Motor neuron (in vitro differentiated cells): ENCODE measurements around the gene CHRM4. TPM values are rescaled to one million over a fixed set of nuclear protein-coding genes. Genes with fewer than 3 reads are reported as not detected.

Source experiments
- ATAC-seq, 8 experiments: fragments of 200-7000 bp; cut with Tn5 transposase; replicated peaks in 6 of 8; 2 replicates each; pipeline ENCODE4 v1.8.0; 2021; ENCODE audit warnings: mild to moderate bottlenecking in 8 of 8, moderate library complexity in 8 of 8
- H3K27ac ChIP-seq, 2 donors: fragments of 250-450 bp; sonication (Bioruptor Pico); 2 replicates each; pipeline ENCODE4 v1.9.0; 2021; ENCODE audit warnings: antibody characterized with exemption in 2 of 2, mild to moderate bottlenecking in 2 of 2, moderate library complexity in 1 of 2
- H3K4me1 ChIP-seq, 2 donors: fragments of 250-450 bp; sonication (Bioruptor Pico); replicated peaks in 1 of 2; 2 replicates each; pipeline ENCODE4 v1.6.1; 2021; ENCODE audit warnings: antibody characterized with exemption in 2 of 2, mild to moderate bottlenecking in 2 of 2, moderate library complexity in 1 of 2
- H3K4me3 ChIP-seq, 5 donors: fragments of 250-450 bp; sonication (Bioruptor Pico); 2 replicates each; pipeline ENCODE4 v1.9.0; 2021; ENCODE audit warnings: antibody characterized with exemption in 5 of 5, mild to moderate bottlenecking in 5 of 5, moderate library complexity in 4 of 5
- WGBS, 10 experiments: fragments of 450-650 bp; shearing (Covaris generic); methylation state at CpG; one replicate each; pipeline ENCODE4 v1.0.0; 2022; 5-methylcytosine and 5-hydroxymethylcytosine counted together
- in situ Hi-C, 9 experiments: fragments of 400-800 bp; cut with MboI; loops; one replicate each; pipeline ENCODE4 v1.15.0; 2021; ENCODE audit warnings: low sequenced_read_pairs in 9 of 9, low pct_unique_long_range_greater_than_20kb in 2 of 9; ENCODE audit not compliant: unreplicated experiment in 9 of 9
- total RNA-seq, 8 experiments: library from RNA; unstranded; fragments of 300-600 nt; gene quantifications; 2 replicates each; pipeline versions ENCODE4 v1.2.3 to v1.2.4, GENCODE V29; 2022

CHRM4 gene
- total RNA-seq, 8 experiments from 2014 or later, result 0.76 to 3.8 (median 1.5) TPM

DNA sequence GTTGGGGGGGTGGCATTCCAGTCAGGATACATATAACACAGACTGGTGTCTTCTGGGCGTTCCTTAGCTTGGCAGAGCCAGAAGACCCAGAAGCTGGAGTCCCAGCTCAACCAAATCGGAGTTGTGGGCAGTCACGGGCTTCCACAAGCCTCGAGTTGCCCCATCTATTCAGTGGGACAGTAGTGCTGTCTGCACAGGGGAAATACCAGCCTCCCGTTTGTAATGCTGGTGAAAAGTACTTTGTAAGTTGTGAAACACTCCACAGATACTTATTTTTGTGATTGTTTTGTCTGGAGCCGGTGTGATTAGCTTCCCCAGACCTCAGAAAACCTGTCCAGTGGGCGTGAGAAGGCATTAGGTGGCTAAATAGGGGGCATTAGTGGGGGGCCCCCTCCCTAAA is 30.7 kb downstream of the CHRM4 start:
- no peak for ATAC-seq
- in situ Hi-C loops, result no loop called here
- Histone ChIP-seq H3K27ac (peak overlapping the region in 1 of 2 donors; percentile 64), H3K4me3 (no peak overlapping the region), H3K4me1 (peaks cover 34 to 39% of the 10 kb centered on the region in 2 donors)
- 53 to 86% (median 80%) methylated on average over 1 to 4 of the region's 7 CpGs; no CpG with 5 or more reads in 4 of the 10 experiments for WGBS, 10 experiments

- 0 to 100% (median 70%) methylated on average over 1 of the region's 1 CpG; no CpG with 5 or more reads in 5 of the 10 experiments for WGBS, 10 experiments
- peaks cover 34 to 35% of the 10 kb centered on the region in 2 donors for H3K4me1 ChIP-seq
- H3K4me3 ChIP-seq, result no peak overlapping the region
- in situ Hi-C loops, result no loop called here
- no peak for ATAC-seq
- H3K27ac ChIP-seq, result no peak overlapping the region
Measured at GRCh38 chr11:46359953-46360352, 31.6 kb downstream of the CHRM4 start.

GRCh38 chr11:46357483-46357936 is 34.1 kb downstream of the CHRM4 start:
- peaks cover 18 to 27% of the 10 kb centered on the region in 2 donors for H3K4me1 ChIP-seq

DNA sequence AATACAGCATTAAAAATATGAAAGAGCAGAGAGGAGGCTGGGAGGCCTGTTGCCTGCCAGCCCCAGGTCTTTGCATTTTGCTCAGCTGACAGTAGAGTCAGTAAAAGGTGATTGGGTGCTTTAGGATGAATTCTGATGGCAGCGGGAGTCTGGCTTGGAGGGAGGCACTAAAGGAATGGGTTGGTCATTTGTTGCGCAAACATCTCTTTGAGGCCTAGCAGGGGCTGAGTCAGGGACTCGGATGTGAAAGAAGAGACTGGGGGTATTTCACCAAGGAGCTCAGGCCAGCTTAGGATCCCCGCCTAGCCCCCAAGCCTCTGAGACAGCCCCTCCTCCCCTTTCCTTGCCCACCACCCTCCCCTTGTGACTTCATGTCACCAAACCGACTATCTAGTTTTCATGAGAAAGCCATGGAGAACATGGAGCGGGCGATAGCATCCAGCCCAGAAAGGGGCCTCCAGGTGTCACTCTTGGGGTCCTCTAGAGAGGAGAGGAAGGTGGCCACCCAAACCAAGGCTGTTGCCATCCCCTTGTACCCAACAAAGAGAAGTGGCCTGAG is 34.6 kb downstream of the CHRM4 start:
- ATAC-seq, result peak in 4 of 8 experiments; percentile 9 to 29 (median 12)
- Histone ChIP-seq H3K4me3 (no peak overlapping the region), H3K4me1 (peaks cover 14 to 22% of the 10 kb centered on the region in 2 donors), H3K27ac (no peak overlapping the region)
- 44 to 100% (median 69%) methylated on average over 1 to 4 of the region's 7 CpGs; no CpG with 5 or more reads in 4 of the 10 experiments for WGBS, 10 experiments
- in situ Hi-C loops, result no loop called here

More at GRCh38 chr11:46357483-46357936, 34.1 kb downstream of the CHRM4 start:
- in situ Hi-C loops, result no loop called here
- ATAC-seq, result no peak
- H3K4me3 ChIP-seq, result no peak overlapping the region
- no peak overlapping the region for H3K27ac ChIP-seq
- 60 to 100% (median 84%) methylated on average over 1 to 6 of the region's 11 CpGs; no CpG with 5 or more reads in 6 of the 10 experiments for WGBS, 10 experiments

DNA sequence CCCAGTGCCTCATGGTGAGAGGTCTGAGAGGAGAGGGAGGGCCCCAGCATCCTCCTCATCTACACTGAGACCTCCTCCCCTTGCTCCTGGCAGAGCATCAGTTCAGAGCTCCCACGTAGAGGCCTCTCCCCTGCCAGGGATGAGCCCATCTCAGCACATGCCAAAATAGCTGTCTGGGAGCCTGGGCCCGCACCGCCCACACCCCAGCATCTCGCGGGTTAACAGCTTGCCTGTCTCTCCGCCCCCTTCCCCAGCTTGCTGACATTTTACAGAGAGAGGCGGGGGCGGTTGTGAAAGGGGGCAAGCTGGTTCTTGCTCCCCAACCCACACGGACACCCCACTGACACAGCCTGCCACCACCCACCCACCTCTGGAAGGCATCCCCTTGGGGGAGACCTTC is 37.9 kb downstream of the CHRM4 start:
- Histone ChIP-seq H3K27ac (no peak overlapping the region), H3K4me3 (no peak overlapping the region), H3K4me1 (peaks cover 7 to 20% of the 10 kb centered on the region in 2 donors)
- WGBS, 10 experiments, result 20 to 40% methylated on average over 1 to 2 of the region's 9 CpGs; no CpG with 5 or more reads in 8 of the 10 experiments
- in situ Hi-C loops, result no loop called here
- peak in 2 of 8 experiments; percentile 9 to 10 for ATAC-seq

DNA sequence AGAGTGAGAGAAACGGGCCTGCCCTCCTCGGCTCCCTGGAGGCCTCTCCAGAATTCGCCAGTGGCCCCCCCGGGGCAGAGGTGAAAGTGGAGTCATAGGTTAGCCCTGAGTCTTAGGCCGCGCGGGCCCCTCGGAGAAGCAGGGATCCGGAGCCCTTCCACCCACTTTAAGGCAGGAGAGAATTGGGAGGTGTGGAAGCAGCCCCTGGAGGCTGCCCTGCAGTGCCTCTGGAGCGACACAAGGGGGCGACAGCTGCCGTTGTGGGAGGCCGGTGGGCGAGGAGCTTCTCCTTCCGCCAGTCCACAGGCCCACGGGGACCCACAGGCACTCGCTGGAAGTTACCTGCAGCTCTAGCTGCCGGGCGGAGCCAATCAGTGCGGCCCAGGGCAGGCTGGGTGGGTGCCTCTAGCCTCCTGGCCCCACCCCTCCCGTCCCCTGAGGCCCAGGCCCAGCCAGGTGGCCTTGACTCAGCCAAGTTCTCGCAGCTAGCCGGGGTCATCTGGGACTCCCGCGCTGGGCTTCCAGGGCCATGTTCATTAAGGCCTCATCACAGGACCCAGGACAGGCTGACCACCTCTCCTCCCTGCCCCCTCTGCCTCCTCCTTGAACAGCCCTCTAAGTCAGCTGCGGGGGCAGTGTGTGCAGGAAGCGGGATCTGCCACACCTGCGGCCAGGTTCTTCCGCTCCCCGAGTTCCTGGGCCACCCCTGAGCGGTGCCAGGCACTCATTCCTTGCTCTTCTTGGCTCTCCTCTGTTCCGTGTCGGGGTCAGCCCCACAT is 39.3 kb downstream of the CHRM4 start:
- H3K4me1 ChIP-seq, result peaks cover 12 to 26% of the 10 kb centered on the region in 2 donors

GRCh38 chr11:46351606-46352005 is 40.0 kb downstream of the CHRM4 start:
- H3K4me1 ChIP-seq, result peaks cover 10 to 24% of the 10 kb centered on the region in 2 donors
- in situ Hi-C loops, result no loop called here
- WGBS, 10 experiments, result 92% methylated on average over 2 of the region's 5 CpGs; no CpG with 5 or more reads in 9 of the 10 experiments
- H3K27ac ChIP-seq, result no peak overlapping the region
- no peak overlapping the region for H3K4me3 ChIP-seq
- ATAC-seq, result no peak

More for the DNA sequence above, 39.3 kb downstream of the CHRM4 start:
- in situ Hi-C loops, result no loop called here
- ATAC-seq, result peak; percentile 4 to 70 (median 32)
- WGBS, 10 experiments, result 10 to 83% (median 35%) methylated on average over 1 to 9 of the region's 33 CpGs; no CpG with 5 or more reads in 6 of the 10 experiments
- Histone ChIP-seq H3K4me3 (peak overlapping the region in 4 of 5 donors; percentile 6 to 12 (median 7)), H3K27ac (no peak overlapping the region)

DNA sequence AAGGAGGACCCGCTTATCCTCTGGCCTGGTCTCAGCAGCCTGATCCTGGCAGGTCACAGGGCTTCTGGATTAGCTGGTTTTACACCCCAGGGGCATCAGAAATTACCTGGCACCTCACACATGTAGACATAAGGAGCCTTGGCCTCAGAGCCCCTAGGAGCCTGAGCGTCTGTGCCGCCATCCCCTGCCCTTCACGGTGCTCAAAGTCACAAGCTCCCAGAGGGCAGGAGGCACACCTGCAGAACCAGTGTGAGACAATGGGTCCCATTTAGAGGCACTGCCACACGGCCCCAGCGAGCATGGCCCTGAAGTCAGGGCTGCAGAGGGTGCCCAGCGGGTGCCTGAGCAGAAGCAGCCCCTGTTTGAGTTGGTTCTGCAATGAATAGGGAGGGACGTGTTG is 40.4 kb downstream of the CHRM4 start:
- Histone ChIP-seq H3K4me1 (peaks cover 10 to 23% of the 10 kb centered on the region in 2 donors), H3K27ac (no peak overlapping the region), H3K4me3 (no peak overlapping the region)
- in situ Hi-C loops, result no loop called here
- no peak for ATAC-seq
- 86 to 100% (median 86%) methylated on average over 2 to 3 of the region's 8 CpGs; no CpG with 5 or more reads in 7 of the 10 experiments for WGBS, 10 experiments

DNA sequence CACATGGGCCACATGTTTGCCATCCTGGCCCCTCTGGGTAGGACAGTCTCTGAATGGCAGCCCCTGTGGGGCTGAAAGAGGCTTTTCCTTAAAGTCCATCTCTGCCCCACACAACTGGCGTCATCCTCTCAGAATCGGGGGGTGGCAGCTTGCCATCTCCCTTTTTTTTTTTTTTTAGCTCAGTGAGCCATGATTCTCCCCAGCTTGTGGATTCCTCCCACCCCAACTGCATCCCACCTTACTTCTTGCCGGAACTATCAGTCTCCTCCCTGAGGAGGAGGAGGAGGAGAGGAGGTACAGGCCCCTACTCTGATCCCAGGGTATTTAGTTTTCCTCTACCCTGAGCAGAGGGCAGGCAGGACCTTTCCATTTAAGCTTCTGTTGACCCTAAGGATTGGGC is 40.9 kb downstream of the CHRM4 start:
- in situ Hi-C loops, result no loop called here
- ATAC-seq, result no peak
- Histone ChIP-seq H3K27ac (no peak overlapping the region), H3K4me1 (peaks cover 10 to 23% of the 10 kb centered on the region in 2 donors), H3K4me3 (no peak overlapping the region)
- 80 to 100% (median 100%) methylated on average over 1 to 3 of the region's 3 CpGs; no CpG with 5 or more reads in 4 of the 10 experiments for WGBS, 10 experiments

- in situ Hi-C loops, result no loop called here
- H3K4me1 ChIP-seq, result peaks cover 10 to 26% of the 10 kb centered on the region in 2 donors
Measured at GRCh38 chr11:46348566-46349401, 42.8 kb downstream of the CHRM4 start.

GRCh38 chr11:46347637-46348311 is 43.8 kb downstream of the CHRM4 start:
- in situ Hi-C loops, result no loop called here
- no peak overlapping the region for H3K27ac ChIP-seq
- H3K4me1 ChIP-seq, result peaks cover 10 to 26% of the 10 kb centered on the region in 2 donors
- ATAC-seq, result peak in 6 of 8 experiments; percentile 0 to 10 (median 2)
- H3K4me3 ChIP-seq, result peak overlapping the region; percentile 56 to 76 (median 61)
- WGBS, 10 experiments, result 0% methylated on average over 2 of the region's 63 CpGs; no CpG with 5 or more reads in 9 of the 10 experiments

More at GRCh38 chr11:46348566-46349401, 42.8 kb downstream of the CHRM4 start:
- WGBS, 10 experiments, result 48 to 100% (median 77%) methylated on average over 1 to 7 of the region's 18 CpGs; no CpG with 5 or more reads in 4 of the 10 experiments
- no peak for ATAC-seq
- Histone ChIP-seq H3K4me3 (peak overlapping the region; percentile 56 to 76 (median 61)), H3K27ac (no peak overlapping the region)
